ENCODE measurements around the gene E2F7.
A peak's percentile ranks its signal among the peaks of the same experiment; 100 is the strongest.

The E2F7 gene

GRCh38 chr12:77062846-77063461, 2.4 kb downstream of the E2F7 start:
- DNase-seq: no peak

GRCh38 chr12:77062396-77062795, 3.0 kb downstream of the E2F7 start:
- no peak for DNase-seq

GRCh38 chr12:77060883-77061240, 4.5 kb downstream of the E2F7 start:
- no peak for DNase-seq

GRCh38 chr12:77060136-77060882, 5.1 kb downstream of the E2F7 start:
- DNase-seq: peak in 1 of 2 donors; percentile 20

DNA sequence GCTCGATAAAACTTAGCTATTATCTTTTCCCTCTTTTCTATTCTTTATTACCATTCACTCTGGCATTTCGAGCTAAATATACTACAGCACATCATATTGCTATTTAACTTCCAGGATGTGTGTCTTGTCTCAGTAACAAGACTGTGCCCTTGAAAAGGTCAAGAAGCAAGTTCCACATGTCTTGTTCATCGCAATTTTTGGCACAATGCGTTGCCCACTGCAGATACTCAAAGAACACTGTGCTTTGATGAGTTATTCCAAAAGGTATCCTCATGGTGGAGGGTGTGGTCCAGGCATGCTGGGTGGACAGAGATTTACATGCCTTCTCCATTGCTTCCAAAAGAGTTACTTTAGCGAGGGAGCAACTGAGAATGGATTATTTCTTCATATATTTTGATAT, 6.6 kb downstream of the E2F7 start:
- no peak for DNase-seq

- no peak for DNase-seq
Measured at GRCh38 chr12:77054851-77055250, 10.5 kb downstream of the E2F7 start.

DNA sequence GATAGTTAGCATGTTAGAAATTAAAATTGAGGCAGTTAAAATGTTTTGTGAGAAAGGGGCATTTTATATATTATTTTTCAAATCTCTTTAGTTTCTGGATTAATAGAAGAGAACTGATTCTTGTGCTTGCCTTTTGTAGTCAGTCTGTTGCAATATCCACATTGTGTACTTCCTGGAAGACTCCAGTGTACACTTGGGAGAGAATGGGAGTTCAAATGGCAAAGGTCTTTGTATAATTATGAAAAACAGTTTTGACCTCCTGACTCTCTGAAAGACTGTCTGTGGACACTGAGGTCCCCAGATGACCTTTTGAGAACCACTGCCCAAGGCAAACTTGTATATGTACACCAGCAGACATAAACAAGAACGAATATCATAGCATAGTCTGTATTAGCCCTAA, 12.1 kb downstream of the E2F7 start:
- DNase-seq: no peak

DNA sequence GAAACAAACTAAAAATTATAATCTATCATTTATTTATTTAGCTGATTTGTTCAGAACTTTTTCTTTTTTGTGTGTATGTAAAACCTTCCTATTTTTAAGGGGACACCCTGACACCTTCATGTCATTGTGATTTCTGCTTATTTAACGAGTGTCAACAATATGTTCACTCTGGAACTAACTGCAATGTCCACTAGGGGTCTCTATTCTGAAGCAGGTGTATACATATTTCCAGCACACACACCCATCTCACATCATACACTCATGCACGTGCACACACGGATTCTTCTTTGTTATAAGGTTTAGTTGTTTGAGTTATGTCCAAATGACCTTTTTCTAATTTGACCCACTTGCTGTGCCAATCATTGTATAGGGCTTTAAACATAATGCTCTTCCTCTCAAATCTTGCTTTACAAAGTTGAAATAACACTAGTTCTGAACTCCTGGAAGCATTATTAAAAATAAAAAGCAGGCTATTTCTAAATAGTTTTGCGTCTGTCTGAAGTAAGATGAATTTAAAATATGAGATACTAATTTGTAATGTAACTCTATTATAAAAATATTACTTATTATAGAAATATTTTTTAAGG, 15.5 kb downstream of the E2F7 start:
- DNase-seq: peak in 1 of 2 donors; percentile 63

DNA sequence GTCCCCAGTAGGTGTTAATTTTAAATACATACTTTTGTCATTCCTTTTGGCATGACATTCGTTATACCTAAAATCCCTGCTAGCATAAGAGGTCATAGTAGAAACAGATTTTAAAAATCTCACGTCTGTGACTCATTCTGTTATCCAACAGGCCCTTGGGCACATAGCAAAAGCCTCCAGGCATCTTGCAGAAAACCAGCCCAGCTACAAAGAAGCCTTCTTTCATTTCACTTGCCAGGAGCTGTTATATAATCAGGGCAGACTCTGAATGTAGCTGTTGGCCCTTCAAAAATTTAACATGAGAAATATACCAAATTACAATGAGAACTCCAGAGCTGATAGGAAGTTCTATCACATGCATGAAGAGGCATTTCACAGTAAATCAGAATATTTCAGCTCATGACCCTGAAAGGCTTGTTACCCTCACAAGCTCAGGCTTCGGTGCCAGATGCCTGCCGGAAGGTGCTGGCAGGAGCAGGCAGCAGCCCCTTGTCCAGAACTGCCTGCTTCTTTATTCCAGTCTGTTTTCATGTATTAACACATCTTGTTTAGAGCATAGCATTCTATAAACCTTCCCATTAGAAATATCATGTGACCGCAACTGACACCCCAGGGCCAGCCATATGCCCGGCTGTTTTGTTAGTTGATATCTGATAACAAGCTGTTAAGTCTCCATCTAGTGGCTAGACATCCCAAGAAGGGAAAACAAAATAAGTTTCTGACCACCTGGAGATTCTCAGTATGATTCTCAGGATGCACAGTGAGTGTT, 17.8 kb downstream of the E2F7 start:
- DNase-seq: no peak

DNA sequence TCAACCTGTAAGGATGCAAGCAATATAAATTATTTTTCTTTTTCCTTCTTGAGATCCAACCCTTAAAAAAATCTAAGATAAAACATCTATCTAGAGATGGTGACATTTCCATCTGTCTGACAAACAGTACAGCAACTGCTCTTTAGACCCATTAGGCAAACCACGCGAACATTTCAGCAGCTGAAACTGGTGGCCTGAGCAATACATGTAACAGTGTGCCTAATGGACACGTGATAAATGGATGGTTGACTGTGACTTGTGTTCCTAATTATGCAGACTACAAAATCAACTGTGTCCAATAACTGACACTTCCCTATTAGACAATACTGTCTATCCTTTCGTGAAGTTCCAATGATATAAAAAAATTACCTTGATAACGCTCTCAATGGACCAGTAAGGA, 18.9 kb downstream of the E2F7 start:
- no peak for DNase-seq

DNA sequence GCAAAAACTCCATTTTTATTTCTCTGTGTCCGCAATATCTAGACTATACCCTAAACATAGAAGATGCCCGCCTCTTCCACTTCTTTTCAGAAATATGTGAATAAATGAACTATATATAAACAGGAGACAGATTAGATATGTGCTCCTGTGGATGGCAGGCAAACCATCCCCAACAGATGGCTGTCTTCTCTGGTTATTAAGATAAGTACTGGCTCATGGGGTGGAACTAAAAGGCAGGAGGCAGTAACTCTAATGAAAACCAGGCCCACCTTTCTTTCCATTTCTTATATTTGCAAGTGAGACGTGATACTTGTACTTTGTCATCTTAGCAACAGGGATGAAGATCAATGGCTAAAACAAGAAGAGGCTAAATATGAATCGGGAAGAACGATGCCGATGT, 20.2 kb downstream of the E2F7 start:
- no peak for DNase-seq

GRCh38 chr12:77044721-77045120, 20.6 kb downstream of the E2F7 start:
- DNase-seq: no peak

DNA sequence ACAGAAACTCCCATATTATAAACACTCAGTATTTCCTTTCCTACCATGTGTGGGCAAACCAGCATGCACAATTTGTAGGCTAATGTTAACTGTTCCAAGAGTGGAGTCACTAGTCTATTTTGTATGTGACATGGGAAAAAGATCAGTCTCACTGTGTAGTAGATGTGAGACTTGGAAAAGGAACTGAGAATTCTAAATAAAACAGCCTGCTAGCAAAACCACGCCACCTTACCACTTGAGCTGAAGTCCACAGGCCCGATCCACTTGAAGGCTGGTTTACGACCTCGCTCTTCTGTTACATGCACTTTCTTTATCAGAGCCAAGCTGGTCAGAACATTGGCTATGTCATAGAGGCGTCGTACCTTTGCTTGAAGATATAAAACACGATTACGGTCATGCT, 22.5 kb downstream of the E2F7 start:
- DNase-seq: no peak

DNA sequence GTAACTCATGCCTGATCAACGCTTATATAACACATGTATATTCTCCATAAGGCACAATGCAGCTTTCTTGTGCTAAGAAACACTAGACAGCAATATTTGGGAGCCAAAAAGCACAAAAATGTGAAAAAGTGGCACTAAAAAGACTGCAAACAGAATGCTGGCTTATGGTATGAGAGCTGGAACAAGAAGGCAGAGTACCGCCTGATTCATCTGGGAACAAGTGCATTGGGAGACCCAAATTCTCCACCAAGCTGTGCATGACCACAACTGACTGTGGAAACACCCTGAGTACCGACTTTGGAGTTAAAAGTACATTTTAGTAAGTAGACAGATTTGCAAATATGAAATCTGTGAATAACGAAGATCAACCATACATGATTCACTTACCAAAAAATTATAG, 25.1 kb downstream of the E2F7 start:
- DNase-seq: no peak

GRCh38 chr12:77035226-77035625, 30.1 kb downstream of the E2F7 start:
- no peak for DNase-seq

- DNase-seq: no peak
Measured at GRCh38 chr12:77033658-77034536, 31.5 kb downstream of the E2F7 start.

DNA sequence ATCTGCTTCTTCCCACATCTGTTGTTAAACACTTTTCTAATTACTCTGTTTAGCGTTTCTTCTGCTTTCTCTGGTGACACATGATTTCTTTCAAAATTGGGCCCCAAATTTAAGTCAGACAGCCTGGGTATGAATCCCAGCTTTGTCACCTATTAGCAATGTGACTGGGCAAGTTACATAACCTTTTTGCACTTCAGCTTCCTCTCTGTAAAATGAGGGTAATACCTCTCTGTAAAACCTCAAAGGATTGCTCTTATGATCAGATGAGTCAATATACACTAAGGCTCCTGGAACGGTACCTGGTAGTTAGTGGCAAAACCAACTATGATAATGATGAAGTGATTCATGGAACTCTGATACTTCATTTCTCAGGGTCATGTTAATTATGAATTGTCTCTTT, 33.0 kb downstream of the E2F7 start:
- no peak for DNase-seq

DNA sequence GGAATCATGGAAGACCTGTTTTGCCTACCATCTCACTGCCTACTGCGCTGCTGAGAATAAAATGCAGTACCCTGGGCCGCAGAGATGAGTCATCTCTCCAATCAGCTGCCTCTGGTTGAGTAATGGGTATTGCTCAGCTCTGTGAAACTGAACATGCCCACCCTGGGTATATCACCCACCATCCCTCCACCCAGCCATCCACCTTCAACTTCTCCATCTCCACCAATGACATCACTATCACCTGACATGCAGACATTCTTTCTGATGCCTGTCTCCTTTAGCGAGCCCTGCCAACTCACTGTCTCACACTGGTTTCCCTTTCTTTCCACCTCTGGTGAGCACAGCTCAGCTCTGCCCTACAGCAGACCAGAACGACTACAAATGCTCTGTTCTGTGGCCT, 33.6 kb downstream of the E2F7 start:
- no peak for DNase-seq

GRCh38 chr12:77025782-77026314, 39.5 kb downstream of the E2F7 start:
- DNase-seq: no peak

DNA sequence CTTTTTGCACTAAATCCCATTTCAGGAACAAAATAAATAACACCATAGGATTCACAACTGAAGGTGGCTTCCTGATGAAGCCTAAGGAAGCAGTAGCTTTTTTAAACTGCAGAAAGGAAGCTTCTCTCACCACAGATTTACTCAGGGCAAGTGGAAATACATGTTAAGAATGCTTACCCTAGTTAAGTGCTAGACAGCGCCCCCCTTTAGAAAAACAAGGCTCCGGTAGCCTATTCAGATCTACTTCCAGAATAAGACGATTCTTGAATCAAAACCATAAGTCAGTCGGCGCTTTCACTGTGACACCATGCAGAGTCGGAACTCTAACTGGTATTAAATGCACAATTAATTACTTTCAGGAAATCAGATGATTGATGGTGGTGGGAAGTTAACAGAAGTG, 41.9 kb downstream of the E2F7 start:
- DNase-seq: no peak

DNA sequence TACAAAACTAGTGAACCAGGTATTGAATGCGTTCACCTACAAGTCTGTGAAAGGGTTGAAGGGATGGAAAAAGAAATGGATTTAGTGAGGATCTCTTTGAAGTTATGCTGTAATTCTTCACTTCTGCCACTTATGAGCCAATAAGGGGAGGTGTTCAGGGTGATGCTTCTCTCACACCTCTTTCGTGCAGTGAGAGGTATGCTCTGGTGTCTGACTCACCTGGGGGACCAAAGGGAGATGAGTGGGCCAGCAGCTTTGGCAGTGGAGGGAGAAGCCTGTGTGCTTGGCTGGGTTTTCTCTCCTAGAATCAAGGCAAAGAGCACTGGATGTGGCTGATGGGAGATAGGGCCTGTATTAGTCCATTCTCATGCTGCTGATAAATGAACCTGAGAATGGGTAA, 45.4 kb downstream of the E2F7 start:
- DNase-seq: no peak

GRCh38 chr12:77016606-77017005, 48.8 kb downstream of the E2F7 start:
- no peak for DNase-seq

- no peak for DNase-seq
Measured at GRCh38 chr12:77013091-77013490, 52.3 kb downstream of the E2F7 start.
